Suprapubic skin (tissue), 4 donors: Measurements from ENCODE around the gene VCAN. TPM values are rescaled to one million over a fixed set of nuclear protein-coding genes. Genes with fewer than 3 reads are reported as not detected.
"Not testable (repeated sequence)": the region's sequence is repeated elsewhere in the genome, so short reads cannot be mapped to it uniquely, and the experiment has no call there.

Experiments
- DNase-seq, 2 donors: peaks; one replicate each; pipeline ENCODE4 v3.0.0-alpha.2; 2019; ENCODE audit warnings: low spot score in 2 of 2
- H3K27ac ChIP-seq: fragments of 200-600 bp; sonication (generic); one replicate; pipeline ENCODE4 v1.5.1; 2019
- H3K27me3 ChIP-seq: fragments of 200-600 bp; sonication (generic); one replicate; pipeline ENCODE4 v1.5.1; 2019
- H3K36me3 ChIP-seq: fragments of 200-600 bp; sonication (generic); one replicate; pipeline ENCODE4 v1.5.1; 2019
- H3K4me1 ChIP-seq: fragments of 200-600 bp; sonication (generic); one replicate; pipeline ENCODE4 v1.5.1; 2019
- H3K4me3 ChIP-seq: fragments of 200-600 bp; sonication (generic); one replicate; pipeline ENCODE4 v1.5.1; 2019; ENCODE audit warnings: mild to moderate bottlenecking
- H3K9me3 ChIP-seq: fragments of 200-600 bp; sonication (generic); one replicate; pipeline ENCODE4 v1.5.1; 2019
- EP300 ChIP-seq: sonication (generic); formaldehyde crosslinking; IDR thresholded peaks from one replicate; pipeline ENCODE4 v1.6.1; 2017; ENCODE audit warnings: antibody characterized with exemption
- POLR2A ChIP-seq, 2 donors: fragments of 450-650 bp; IDR thresholded peaks; one replicate each; pipeline ENCODE4 v1.6.1; 2017; ENCODE audit warnings: antibody characterized with exemption in 2 of 2, mild to moderate bottlenecking in 2 of 2, moderate library complexity in 2 of 2
- POLR2AphosphoS5 ChIP-seq, 3 donors: sonication (generic); formaldehyde crosslinking; IDR thresholded peaks; one replicate each; pipeline ENCODE4 v1.6.1; 2017; ENCODE audit warnings: antibody characterized with exemption in 3 of 3
- WGBS: methylation state at CpG from one replicate; pipeline ENCODE4 v1.1.5; 2018; 5-methylcytosine and 5-hydroxymethylcytosine counted together
- total RNA-seq, 4 donors: library from RNA; depleted of rRNA; stranded (reverse); fragments of >200 nt; gene quantifications; one replicate each; pipeline ENCODE4 v1.1.0, GENCODE V29; 2016
- TF ChIP-seq, protein P1 (sequence below), 2 donors: fragments of 200-600 bp in 1 of 2; fragments of 450-650 bp in 1 of 2; sonication (generic) in 1 of 2; IDR thresholded peaks; one replicate each; pipeline ENCODE4 v1.5.1; 2016 to 2019; ENCODE audit warnings: antibody characterized with exemption in 2 of 2, mild to moderate bottlenecking in 1 of 2, moderate library complexity in 1 of 2

VCAN gene
- total RNA-seq, 4 donors from 2014 or later = 22.8 to 30.3 (median 24.0) TPM

DNA sequence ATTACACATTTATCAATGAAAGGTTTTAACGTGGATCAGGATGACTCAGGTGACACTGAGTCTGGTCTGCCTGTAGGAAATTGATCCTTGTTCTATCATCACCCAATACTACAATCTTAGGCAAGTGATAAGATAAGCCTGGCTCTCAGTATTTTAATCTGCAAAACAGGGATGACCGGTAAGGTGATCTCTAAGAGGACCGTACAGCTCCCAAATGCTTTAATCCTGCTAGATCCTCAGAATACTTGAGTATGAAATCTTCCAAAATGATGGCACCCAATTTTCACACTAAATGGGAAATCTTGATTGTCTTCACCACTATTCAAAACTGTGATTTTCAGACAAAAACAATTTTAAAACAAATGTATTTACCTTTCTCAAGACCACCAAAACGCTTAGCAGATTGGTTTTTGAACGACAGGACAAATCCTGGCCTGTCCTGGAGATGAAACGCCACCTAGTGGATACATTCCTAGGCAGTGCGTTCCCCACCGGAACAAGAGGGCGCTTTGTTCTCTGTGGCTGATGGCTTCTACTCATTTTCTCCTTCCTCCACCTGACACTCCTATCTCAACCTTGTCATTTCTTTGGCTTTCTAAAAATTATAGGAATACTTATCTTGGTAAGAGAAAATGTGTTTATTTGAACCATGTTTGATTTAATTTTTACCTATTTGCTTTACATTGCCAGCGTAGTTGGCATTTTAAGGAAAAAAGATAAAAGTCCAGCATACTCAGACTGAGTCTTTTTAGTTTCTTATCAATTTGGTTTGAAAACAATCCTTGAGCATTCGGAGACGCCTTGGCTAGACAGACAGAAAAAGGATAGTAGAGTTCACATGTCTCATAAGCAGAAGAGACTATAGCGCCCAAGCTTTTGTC, 41.2 kb upstream of the VCAN start:
- no peak for TF ChIP-seq EP300
- TF ChIP-seq, protein P1, sequence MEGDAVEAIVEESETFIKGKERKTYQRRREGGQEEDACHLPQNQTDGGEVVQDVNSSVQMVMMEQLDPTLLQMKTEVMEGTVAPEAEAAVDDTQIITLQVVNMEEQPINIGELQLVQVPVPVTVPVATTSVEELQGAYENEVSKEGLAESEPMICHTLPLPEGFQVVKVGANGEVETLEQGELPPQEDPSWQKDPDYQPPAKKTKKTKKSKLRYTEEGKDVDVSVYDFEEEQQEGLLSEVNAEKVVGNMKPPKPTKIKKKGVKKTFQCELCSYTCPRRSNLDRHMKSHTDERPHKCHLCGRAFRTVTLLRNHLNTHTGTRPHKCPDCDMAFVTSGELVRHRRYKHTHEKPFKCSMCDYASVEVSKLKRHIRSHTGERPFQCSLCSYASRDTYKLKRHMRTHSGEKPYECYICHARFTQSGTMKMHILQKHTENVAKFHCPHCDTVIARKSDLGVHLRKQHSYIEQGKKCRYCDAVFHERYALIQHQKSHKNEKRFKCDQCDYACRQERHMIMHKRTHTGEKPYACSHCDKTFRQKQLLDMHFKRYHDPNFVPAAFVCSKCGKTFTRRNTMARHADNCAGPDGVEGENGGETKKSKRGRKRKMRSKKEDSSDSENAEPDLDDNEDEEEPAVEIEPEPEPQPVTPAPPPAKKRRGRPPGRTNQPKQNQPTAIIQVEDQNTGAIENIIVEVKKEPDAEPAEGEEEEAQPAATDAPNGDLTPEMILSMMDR (IDR thresholded peaks at IDR 0.05) = peak; percentile 22 to 77
- Histone ChIP-seq H3K4me1 (no peaks in the 10 kb centered on the region), H3K4me3 (no peak overlapping the region), H3K27ac (no peak overlapping the region), H3K36me3 (no peaks in the 10 kb centered on the region), H3K27me3 (no peaks in the 10 kb centered on the region), H3K9me3 (no peaks in the 10 kb centered on the region)
- no peak for DNase-seq
- WGBS = 57% methylated on average over 13 of the region's 13 CpGs

DNA sequence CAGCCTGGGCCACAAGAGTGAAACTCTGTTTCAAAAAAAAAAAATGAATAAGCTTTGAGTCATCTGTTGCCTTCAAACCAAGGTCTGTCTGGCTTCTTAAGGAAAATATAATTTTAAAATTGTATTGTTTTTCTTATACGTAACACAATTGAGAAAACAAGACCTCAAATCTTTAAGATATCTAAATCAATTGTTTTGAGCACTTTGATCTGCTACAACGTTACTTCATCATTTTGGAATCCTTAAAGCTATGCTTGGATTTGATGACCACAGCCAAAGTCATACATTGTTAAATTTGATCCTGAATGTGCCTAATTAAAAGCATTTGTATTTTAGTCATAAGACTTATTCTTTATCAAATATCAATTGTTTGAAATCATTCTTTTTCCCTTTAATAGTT, 37.7 kb upstream of the VCAN start:
- Histone ChIP-seq H3K4me3 (no peak overlapping the region), H3K27ac (no peak overlapping the region), H3K9me3 (no peaks in the 10 kb centered on the region), H3K4me1 (no peaks in the 10 kb centered on the region), H3K36me3 (no peaks in the 10 kb centered on the region), H3K27me3 (no peaks in the 10 kb centered on the region)
- DNase-seq = no peak
- TF ChIP-seq, protein P1 (IDR thresholded peaks at IDR 0.05) = no peak
- TF ChIP-seq POLR2A (IDR thresholded peaks at IDR 0.05) (no peak), EP300 (no peak), POLR2AphosphoS5 (IDR thresholded peaks at IDR 0.05) (no peak)
- WGBS = 34% methylated on average over 2 of the region's 2 CpGs

DNA sequence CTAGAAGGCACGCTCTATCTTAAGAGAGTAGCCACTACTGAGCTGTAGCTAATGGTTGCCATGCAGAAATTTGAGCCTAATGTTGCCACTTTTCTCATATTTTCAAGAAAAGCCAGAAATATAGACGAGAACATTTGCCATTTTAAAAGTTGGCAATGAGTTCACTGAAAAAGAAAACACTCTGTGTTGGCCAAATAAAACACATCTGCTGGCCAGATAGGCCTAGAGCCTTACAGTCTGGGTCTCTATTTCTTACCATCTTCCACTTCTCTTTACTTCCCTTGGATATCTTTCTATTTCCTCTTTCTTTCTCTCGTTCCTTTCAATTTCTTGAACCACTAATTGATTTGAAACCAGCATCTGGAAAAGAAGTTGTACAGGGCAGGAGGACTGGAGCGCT, 36.6 kb upstream of the VCAN start:
- no peak overlapping the region for H3K4me3 ChIP-seq
- no peaks in the 10 kb centered on the region for H3K4me1 ChIP-seq
- no peaks in the 10 kb centered on the region for H3K9me3 ChIP-seq
- TF ChIP-seq POLR2A (IDR thresholded peaks at IDR 0.05) (no peak), EP300 (no peak), POLR2AphosphoS5 (IDR thresholded peaks at IDR 0.05) (no peak)
- TF ChIP-seq, protein P1 (IDR thresholded peaks at IDR 0.05) = no peak
- no peak overlapping the region for H3K27ac ChIP-seq
- 41% methylated on average over 4 of the region's 4 CpGs for WGBS
- DNase-seq = no peak
- H3K27me3 ChIP-seq = no peaks in the 10 kb centered on the region
- no peaks in the 10 kb centered on the region for H3K36me3 ChIP-seq

DNA sequence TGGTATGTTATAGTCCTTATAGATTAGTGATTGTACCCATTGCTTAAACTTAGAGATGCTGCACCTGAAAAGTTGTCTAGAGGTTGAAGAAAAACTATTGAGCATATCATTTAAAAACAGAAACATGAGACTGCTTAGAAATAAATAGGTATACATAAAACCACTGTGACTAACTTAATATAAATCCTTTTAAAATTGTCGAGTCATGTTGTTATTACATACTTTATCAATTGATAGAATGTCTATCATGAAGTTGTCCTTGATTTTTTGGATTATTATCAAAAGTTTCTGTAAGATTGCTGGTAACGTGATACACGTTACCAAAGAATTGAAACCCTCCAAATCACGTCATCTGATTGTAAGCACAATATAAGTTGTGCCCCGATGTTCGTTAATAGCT, 35.3 kb upstream of the VCAN start:
- Histone ChIP-seq H3K4me1 (no peaks in the 10 kb centered on the region), H3K4me3 (no peak overlapping the region), H3K27me3 (no peaks in the 10 kb centered on the region), H3K27ac (no peak overlapping the region), H3K9me3 (no peaks in the 10 kb centered on the region), H3K36me3 (no peaks in the 10 kb centered on the region)
- TF ChIP-seq EP300 (no peak), POLR2A (IDR thresholded peaks at IDR 0.05) (no peak), POLR2AphosphoS5 (IDR thresholded peaks at IDR 0.05) (no peak)
- TF ChIP-seq, protein P1 (IDR thresholded peaks at IDR 0.05) = no peak
- no peak for DNase-seq
- 93% methylated on average over 6 of the region's 6 CpGs for WGBS

DNA sequence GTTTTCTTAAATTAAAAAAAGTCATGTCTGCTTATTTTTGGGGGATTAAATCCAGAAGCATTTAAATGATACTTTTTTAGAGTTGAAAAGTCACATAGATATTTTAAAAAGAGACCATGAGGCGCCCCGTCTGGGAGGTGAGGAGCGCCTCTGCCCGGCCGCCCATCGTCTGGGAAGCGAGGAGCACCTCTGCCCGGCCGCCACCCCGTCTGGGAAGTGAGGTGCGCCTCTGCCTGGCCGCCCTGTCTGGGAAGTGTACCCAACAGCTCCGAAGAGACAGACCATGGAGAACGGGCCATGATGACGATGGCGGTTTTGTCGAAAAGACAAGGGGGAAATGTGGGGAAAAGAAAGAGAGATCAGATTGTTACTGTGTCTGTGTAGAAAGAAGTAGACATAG, 33.8 kb upstream of the VCAN start:
- H3K36me3 ChIP-seq, H3K9me3 ChIP-seq, H3K27ac ChIP-seq, H3K4me3 ChIP-seq, H3K27me3 ChIP-seq, H3K4me1 ChIP-seq, DNase-seq: not testable (repeated sequence)
- 94% methylated on average over 17 of the region's 17 CpGs for WGBS
